Bronchial epithelial cell (primary cell): ENCODE results near the gene GOLGA1. TPM values are rescaled to one million over a fixed set of nuclear protein-coding genes. Genes with fewer than 3 reads are reported as not detected.
A peak's percentile ranks its signal among the peaks of the same experiment; 100 is the strongest.

Experiments
- DNase-seq: peaks from one replicate; pipeline ENCODE4 v3.0.0-alpha.2; 2010; ENCODE audit warnings: low read depth
- FAIRE-seq: peaks from 2 replicates; lab custom pipeline; 2011; peaks lifted over from hg19 to GRCh38; lab: Jason Lieb, UNC
- H3K27me3 ChIP-seq: 2 replicates; pipeline ENCODE4 v1.5.1; 2011; ENCODE audit warnings: low read length; ENCODE audit not compliant: control insufficient read depth, insufficient read depth
- H3K36me3 ChIP-seq: 2 replicates; pipeline ENCODE4 v1.5.1; 2011; ENCODE audit warnings: low read length; ENCODE audit not compliant: control insufficient read depth, insufficient read depth
- H3K4me3 ChIP-seq: 2 replicates; pipeline ENCODE4 v1.5.1; 2011; ENCODE audit warnings: mild to moderate bottlenecking, low read depth, low read length, control low read depth
- total RNA-seq: library from RNA; depleted of rRNA; stranded (reverse); fragments of >200 nt; gene quantifications from 2 replicates; pipeline ENCODE4 v1.2.1, GENCODE V29; 2014
- TF ChIP-seq, protein P1 (sequence below): IDR thresholded peaks from 2 replicates; pipeline ENCODE4 v1.5.1; 2011; ENCODE audit warnings: mild to moderate bottlenecking, moderate library complexity, low read length, control low read depth, inconsistent platforms; ENCODE audit not compliant: insufficient read depth, severe bottlenecking

GOLGA1 gene, protein sequence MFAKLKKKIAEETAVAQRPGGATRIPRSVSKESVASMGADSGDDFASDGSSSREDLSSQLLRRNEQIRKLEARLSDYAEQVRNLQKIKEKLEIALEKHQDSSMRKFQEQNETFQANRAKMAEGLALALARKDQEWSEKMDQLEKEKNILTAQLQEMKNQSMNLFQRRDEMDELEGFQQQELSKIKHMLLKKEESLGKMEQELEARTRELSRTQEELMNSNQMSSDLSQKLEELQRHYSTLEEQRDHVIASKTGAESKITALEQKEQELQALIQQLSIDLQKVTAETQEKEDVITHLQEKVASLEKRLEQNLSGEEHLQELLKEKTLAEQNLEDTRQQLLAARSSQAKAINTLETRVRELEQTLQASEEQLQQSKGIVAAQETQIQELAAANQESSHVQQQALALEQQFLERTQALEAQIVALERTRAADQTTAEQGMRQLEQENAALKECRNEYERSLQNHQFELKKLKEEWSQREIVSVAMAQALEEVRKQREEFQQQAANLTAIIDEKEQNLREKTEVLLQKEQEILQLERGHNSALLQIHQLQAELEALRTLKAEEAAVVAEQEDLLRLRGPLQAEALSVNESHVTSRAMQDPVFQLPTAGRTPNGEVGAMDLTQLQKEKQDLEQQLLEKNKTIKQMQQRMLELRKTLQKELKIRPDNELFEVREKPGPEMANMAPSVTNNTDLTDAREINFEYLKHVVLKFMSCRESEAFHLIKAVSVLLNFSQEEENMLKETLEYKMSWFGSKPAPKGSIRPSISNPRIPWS
- total RNA-seq = 7.9 and 9.7 TPM in 2 replicates

DNA sequence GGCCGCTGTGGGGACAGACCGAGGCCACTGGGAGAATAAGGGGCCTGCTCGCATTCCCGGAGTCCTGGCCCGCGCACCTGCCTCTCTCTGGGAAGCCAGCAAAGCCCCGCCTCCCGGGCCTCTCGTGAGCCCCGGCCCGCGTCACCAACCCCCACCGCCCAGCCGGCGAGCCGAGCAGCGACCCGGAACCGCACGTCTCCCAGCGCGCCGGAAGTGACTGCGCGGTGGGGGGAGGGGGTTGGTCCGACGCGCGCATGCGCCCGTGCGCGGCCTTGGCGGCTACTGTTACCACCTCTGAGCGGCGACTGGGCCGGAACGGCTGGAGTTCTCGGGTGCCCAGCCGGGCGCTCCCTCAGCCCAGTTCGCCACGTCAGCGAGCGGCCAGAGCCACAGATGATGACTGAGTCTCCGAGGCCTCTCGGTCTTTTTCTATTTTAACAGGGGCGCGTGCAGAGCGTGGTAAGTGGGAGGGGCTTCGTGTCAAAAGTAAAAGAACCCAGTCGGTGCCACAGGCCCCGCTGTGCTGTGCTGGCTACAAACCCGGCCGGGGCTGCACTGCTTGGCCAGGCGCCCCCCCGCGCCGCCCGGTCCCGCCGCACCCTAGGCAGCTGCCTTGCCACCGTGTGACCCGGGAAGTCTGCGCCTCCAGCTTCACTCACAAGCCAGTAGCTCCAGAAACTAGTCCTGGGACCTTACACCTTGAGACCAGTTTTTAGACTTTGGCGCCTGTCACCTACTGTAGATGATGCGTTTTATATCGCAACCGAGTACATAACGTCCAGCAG, at the start of gene GOLGA1:
TSS of gene GOLGA1 (minus strand) at position 190 of the 785 bp plus-strand sequence. CDS start 2,372 bp downstream, outside the sequence.
- peak within 1 kb of the TSS; percentile 62 for H3K4me3 ChIP-seq
- H3K27me3 ChIP-seq = no peaks in the 10 kb centered on the region
- no peaks in the 10 kb centered on the region for H3K36me3 ChIP-seq
- TF ChIP-seq, protein P1, sequence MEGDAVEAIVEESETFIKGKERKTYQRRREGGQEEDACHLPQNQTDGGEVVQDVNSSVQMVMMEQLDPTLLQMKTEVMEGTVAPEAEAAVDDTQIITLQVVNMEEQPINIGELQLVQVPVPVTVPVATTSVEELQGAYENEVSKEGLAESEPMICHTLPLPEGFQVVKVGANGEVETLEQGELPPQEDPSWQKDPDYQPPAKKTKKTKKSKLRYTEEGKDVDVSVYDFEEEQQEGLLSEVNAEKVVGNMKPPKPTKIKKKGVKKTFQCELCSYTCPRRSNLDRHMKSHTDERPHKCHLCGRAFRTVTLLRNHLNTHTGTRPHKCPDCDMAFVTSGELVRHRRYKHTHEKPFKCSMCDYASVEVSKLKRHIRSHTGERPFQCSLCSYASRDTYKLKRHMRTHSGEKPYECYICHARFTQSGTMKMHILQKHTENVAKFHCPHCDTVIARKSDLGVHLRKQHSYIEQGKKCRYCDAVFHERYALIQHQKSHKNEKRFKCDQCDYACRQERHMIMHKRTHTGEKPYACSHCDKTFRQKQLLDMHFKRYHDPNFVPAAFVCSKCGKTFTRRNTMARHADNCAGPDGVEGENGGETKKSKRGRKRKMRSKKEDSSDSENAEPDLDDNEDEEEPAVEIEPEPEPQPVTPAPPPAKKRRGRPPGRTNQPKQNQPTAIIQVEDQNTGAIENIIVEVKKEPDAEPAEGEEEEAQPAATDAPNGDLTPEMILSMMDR = no peak
- DNase-seq (peak; percentile 83), FAIRE-seq (no peak)

DNA sequence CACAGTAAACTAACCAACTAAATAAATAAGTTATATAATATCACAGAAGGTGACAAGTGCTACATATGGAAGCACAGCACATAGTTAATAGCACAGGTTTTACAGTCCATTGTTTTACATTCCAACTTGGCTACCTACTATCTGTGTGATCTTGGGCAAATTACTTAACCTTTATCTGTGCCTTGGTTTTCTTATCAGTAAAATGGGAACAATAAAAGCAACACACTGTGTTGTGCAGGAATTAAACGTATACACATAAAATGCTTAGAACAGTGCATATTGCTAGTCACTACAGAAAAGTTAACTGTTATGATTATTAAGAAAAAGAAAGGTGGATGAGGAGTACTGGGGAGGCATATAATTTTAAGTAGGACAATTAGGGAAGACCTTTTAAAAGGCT, 42.8 kb upstream of the GOLGA1 start:
- Histone ChIP-seq H3K27me3 (no peaks in the 10 kb centered on the region), H3K36me3 (no peaks in the 10 kb centered on the region), H3K4me3 (no peak overlapping the region)
- FAIRE-seq (no peak), DNase-seq (no peak)
- TF ChIP-seq, protein P1 = no peak

DNA sequence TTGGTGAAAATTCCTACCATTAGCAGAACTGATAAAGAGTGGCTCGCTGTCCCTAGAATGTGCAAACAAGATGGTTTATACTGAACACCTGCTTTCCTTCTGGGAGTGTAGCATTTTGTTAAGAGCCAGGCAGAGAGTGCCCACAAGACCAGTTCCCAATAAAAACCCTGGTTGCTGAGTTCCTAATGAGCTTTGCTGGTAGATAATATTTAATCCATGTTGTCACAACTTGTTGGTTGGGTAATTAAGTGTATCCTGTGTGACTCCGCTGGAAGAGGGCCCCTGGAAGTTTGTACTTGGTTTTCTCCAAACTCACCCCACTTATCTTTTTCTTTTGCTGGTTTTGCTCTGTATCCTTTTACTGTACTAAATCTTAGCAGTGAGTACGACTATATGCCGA, 39.5 kb upstream of the GOLGA1 start:
- Histone ChIP-seq H3K36me3 (no peaks in the 10 kb centered on the region), H3K4me3 (no peak overlapping the region), H3K27me3 (no peaks in the 10 kb centered on the region)
- DNase-seq = no peak
- TF ChIP-seq, protein P1 = no peak
- FAIRE-seq = no peak

DNA sequence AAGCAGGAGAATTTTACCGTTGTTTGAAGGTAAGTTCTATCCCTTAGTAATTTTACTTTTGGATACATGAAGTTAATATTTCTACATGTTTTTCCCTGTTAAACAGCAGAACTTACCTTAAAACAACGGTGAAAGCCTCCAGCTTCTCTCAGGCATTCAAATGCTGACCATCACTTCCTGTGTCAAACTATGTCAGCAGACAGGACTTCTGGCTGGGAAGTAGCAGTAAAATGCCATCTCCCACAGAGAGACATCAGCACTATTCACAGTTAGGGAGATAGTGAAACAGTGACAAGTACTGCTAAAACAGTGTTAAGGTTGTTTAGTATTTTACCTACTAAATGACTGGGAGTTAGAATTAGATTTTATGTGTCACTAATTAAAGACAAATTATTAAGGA, 34.2 kb upstream of the GOLGA1 start:
- FAIRE-seq = no peak

DNA sequence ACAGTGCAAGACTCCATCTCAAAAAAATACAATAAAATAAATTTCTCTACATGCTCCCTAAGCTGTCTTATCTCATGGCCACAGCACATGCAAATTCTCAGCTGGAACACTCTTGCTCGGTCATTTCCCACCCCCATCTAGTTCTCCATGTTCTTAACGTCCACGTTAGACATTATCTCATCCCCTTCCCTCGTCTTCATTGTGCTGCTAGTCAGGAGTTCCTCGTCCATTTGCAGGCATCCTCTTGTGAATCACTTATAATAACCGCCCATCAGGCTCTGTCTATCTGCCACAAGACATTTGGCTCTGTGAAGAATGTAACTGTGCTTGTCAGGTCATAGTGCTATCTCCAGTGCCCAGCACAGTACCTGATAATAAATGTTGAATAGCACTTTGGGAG, 32.9 kb upstream of the GOLGA1 start:
- no peaks in the 10 kb centered on the region for H3K27me3 ChIP-seq
- H3K36me3 ChIP-seq = no peaks in the 10 kb centered on the region
- FAIRE-seq (no peak), DNase-seq (no peak)
- H3K4me3 ChIP-seq = no peak overlapping the region
- TF ChIP-seq, protein P1 = no peak

More for the DNA sequence above, 34.2 kb upstream of the GOLGA1 start:
- Histone ChIP-seq H3K36me3 (no peaks in the 10 kb centered on the region), H3K27me3 (no peaks in the 10 kb centered on the region), H3K4me3 (no peak overlapping the region)
- TF ChIP-seq, protein P1 = no peak
- no peak for DNase-seq
